ENCODE measurements around the gene IL1RAPL2.
"Not testable (repeated sequence)": the region's sequence is repeated elsewhere in the genome, so short reads cannot be mapped to it uniquely, and the experiment has no call there.

Gene IL1RAPL2

DNA sequence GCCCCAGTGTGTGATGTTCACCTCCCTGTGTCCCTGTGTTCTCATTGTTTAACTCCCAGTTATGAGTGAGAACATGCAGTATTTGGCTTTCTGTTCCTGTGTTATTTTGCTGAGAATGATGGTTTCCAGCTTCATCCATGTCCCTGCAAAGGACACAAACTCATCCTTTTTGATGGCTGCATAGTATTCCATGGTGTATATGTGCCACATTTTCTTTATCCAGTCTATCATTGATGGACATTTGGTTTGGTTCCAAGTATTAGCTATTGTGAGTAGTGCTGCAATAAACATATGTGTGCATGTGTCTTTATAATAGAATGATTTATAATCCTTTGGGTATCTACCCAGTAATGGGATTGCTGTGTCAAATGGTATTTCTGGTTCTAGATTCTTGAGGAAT, 1239.7 kb downstream of the IL1RAPL2 start:
- DNase-seq (ENCODE audit: low read depth): not testable (repeated sequence)

DNA sequence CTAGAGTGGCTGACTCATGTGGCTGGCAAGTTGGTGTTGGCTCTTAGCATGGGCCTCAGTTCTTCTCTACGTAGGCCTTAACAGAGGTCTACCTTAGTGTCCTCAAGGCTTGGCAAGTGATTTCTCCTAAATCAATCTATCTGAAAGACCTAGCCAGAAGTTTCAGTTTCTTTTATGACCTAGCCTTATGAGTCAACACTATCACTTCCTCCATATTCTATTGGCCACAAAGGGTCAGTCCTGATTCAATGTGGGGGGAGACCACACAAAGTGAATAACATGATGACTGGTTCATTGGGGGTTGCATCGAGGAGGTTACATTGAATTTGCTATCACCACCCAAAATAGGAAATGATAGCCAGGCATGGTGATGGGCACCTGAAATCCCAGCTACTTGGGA, 1250.5 kb downstream of the IL1RAPL2 start:
- DNase-seq (ENCODE audit: low read depth): no peak
